Nephron progenitor cell (in vitro differentiated cells): Measurements from ENCODE around the gene CLEC4M.

Experiments used
- DNase-seq: peaks from one replicate; pipeline ENCODE4 v3.0.0; 2021
- H3K27ac Mint-ChIP-seq: 2 replicates; pipeline ENCODE4 v1.8.0; 2021; ENCODE audit warnings: mild to moderate bottlenecking, moderate library complexity, mixed read lengths
- H3K27me3 Mint-ChIP-seq: 2 replicates; pipeline ENCODE4 v1.8.0; 2021; ENCODE audit warnings: mild to moderate bottlenecking, low read depth, mixed read lengths; ENCODE audit not compliant: poor library complexity
- H3K36me3 Mint-ChIP-seq: 2 replicates; pipeline ENCODE4 v1.8.0; 2021; ENCODE audit warnings: low read depth, mixed read lengths
- H3K4me1 Mint-ChIP-seq: 2 replicates; pipeline ENCODE4 v1.8.0; 2021; ENCODE audit warnings: mixed read lengths
- H3K4me3 Mint-ChIP-seq: 2 replicates; pipeline ENCODE4 v1.8.0; 2021; ENCODE audit warnings: mild to moderate bottlenecking, moderate library complexity, mixed read lengths
- H3K9me3 Mint-ChIP-seq: 2 replicates; pipeline ENCODE4 v1.8.0; 2021; ENCODE audit warnings: mild to moderate bottlenecking, moderate library complexity, mixed read lengths
- CTCF ChIP-seq: fragments of 200-600 bp; sonication (generic); IDR thresholded peaks from 2 replicates; pipeline ENCODE4 v1.5.0; 2021; ENCODE audit warnings: antibody characterized with exemption

The CLEC4M gene

GRCh38 chr19:7732045-7732444 lies 31.0 kb upstream of the CLEC4M start, which contains the start of gene CLEC4G:
Gene CLEC4G (minus strand): TSS chr19:7732110. CDS start chr19:7732102, 8 bp downstream.
- Mint-ChIP-seq H3K4me1 (no peaks in the 10 kb centered on the region), H3K27ac (no peak within 1 kb of the TSS), H3K9me3 (peaks cover 4% of the 10 kb centered on the region), H3K36me3 (no peaks in the 10 kb centered on the region), H3K27me3 (peaks cover 99% of the 10 kb centered on the region), H3K4me3 (no peak within 1 kb of the TSS)
- DNase-seq = no peak
- TF ChIP-seq CTCF = no peak

- Mint-ChIP-seq H3K4me3 (no peak overlapping the region), H3K36me3 (no peaks in the 10 kb centered on the region), H3K27ac (no peak overlapping the region), H3K9me3 (no peaks in the 10 kb centered on the region), H3K4me1 (no peaks in the 10 kb centered on the region), H3K27me3 (peaks cover 98% of the 10 kb centered on the region)
- DNase-seq = no peak
- no peak for TF ChIP-seq CTCF
Observed at GRCh38 chr19:7733376-7733775, 29.7 kb upstream of the CLEC4M start.

- H3K4me1 Mint-ChIP-seq = no peaks in the 10 kb centered on the region
- no peak overlapping the region for H3K4me3 Mint-ChIP-seq
- H3K36me3 Mint-ChIP-seq = no peaks in the 10 kb centered on the region
- TF ChIP-seq CTCF = no peak
- H3K9me3 Mint-ChIP-seq = no peaks in the 10 kb centered on the region
- no peak for DNase-seq
- peaks cover 93% of the 10 kb centered on the region for H3K27me3 Mint-ChIP-seq
- H3K27ac Mint-ChIP-seq = no peak overlapping the region
Observed at GRCh38 chr19:7734220-7735203, 28.5 kb upstream of the CLEC4M start.

GRCh38 chr19:7736148-7736547 lies 26.9 kb upstream of the CLEC4M start:
- H3K27ac Mint-ChIP-seq = no peak overlapping the region
- H3K4me1 Mint-ChIP-seq = no peaks in the 10 kb centered on the region
- DNase-seq = no peak
- no peaks in the 10 kb centered on the region for H3K9me3 Mint-ChIP-seq
- H3K36me3 Mint-ChIP-seq = no peaks in the 10 kb centered on the region
- no peak for TF ChIP-seq CTCF
- H3K27me3 Mint-ChIP-seq = peaks cover 91% of the 10 kb centered on the region
- no peak overlapping the region for H3K4me3 Mint-ChIP-seq

GRCh38 chr19:7737215-7737614 lies 25.8 kb upstream of the CLEC4M start:
- no peak for DNase-seq
- no peak overlapping the region for H3K4me3 Mint-ChIP-seq
- no peak overlapping the region for H3K27ac Mint-ChIP-seq
- no peaks in the 10 kb centered on the region for H3K4me1 Mint-ChIP-seq
- H3K36me3 Mint-ChIP-seq = no peaks in the 10 kb centered on the region
- H3K27me3 Mint-ChIP-seq = peaks cover 88% of the 10 kb centered on the region
- no peaks in the 10 kb centered on the region for H3K9me3 Mint-ChIP-seq
- no peak for TF ChIP-seq CTCF
